Activated naive CD4-positive, alpha-beta T cell treated with anti-CD3 and anti-CD28 coated beads, Interleukin-2, amount 50 U/mL, for 16 hours (primary cell): ENCODE data around the gene TWIST1.

Experiments
- DNase-seq: peaks from one replicate; pipeline ENCODE4 v3.0.0-alpha.2; 2020

Gene TWIST1

DNA sequence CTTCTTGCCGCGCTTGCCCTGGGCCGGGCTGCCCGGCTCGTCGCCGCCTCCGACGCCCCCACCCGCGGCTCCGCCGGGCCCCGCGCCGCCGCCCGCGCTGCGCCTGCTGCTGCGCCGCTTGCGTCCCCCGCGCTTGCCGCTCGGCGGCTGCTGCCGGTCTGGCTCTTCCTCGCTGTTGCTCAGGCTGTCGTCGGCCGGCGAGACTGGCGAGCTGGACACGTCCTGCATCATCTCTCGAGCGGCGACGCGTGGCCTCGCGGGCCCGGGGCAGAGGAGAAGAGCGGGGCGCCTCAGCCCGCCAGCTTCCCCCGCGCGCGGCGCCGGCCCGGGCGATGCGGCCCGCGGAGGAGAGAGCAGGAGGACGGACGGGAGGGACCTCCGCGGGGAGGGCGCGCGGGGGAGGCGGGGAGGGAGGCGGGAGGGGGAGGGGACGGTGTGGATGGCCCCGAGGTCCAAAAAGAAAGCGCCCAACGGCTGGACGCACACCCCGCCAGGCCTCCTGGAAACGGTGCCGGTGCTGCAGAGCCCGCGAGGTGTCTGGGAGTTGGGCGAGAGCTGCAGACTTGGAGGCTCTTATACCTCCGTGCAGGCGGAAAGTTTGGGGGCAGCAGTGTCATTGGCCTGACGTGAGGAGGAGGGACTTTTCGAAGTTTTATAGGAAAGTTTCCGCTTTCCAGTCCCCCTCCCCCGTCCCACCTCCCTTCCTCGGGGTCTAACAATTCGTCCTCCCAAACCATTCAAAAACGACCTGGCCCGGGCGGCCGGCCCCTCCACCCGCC lies at the start of gene TWIST1:
TWIST1 (minus strand) TSS at position 546 of the 779 bp plus-strand sequence; CDS start at position 231, 315 bp downstream.
- no peak for DNase-seq

GRCh38 chr7:19161671-19162070 lies 44.2 kb upstream of the TWIST1 start:
- no peak for DNase-seq

DNA sequence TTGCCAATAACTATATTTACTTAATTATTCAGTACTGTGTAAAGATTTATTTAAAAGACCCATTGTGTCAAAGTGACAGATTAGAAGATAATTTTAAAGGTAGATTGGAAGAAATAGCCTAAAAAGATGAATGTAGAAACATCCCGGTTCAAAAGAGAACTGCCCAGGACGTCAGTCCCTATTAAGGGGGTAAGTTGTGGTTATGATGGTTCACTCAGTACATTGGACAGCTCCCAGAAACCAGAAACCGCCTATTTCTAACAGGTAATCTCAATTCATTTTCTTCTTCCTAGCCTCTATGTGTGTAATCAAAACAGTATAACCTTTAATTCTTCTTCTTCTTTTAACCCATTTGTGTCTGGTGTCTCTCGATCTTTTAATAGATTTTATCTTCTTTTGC lies 29.3 kb upstream of the TWIST1 start:
- no peak for DNase-seq

DNA sequence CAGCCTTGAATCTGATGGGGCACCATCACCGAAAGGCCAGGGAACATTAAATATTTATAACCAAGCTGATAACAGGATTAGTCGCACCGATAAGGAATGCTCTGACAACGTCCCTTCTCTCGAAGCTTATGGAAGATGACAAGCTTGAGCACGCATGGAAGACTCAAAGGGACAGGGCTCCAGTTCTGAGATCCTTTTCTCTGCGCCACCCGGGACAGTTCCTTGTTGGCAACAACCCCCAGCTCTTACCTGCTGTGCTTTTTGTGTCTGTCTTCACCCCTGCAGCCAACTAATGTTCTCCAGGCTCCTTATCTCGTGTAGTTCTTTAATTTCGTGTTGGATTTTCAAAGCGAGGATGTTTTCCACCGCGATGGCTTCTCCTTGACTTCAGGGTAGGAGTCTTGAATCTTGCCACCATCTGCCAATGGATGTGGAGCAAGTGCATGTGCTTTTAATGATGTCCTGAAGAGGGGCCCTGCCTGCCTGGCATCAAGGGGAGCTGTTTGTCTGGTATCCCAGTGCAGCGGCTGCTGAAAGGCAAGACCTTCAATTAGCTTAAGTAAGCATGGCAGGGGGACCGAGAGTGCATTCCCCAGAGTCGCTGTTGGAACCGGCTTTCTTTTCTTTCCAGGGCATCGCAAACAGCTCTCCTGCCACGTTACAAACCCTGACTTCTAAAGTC lies 28.1 kb upstream of the TWIST1 start:
- DNase-seq = no peak

DNA sequence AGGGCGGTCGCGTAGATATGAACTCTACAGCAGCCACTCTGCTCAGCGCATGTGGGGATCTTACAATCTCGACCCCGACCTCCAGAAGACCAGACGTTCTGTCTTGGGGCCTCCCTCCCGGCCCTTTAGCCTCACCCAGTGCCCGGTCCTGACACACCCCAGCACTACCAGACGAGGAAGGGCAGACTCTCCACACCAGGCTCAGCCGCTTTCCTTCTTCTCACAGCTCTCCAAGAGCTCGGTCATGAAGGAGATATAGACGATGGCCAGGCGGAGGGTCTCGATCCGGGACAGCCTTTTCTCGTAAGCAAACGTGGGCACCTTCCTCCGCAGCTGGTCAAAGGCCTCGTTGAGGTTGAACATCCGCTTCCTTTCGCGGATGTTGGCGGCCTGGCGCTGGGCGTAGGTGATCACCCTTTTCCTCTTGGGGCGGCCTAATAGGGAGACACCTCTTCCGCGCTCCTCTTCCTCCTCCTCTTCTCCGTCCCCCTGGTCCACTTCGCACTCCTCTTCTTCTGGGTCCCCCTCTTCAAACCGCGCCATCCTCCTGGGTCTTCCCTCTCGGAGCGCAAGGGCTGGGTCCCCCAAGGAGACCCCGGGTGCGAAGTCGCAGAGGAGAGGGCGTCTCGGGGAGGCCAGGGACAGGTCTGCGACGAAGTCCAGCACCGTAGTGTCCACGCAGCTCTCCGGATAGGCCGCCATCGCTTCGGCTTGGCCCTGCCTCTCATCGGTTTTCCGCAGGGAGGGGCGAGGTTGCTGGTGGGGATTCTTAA lies 27.4 kb upstream of the TWIST1 start, which contains the start of gene FERD3L:
FERD3L (minus strand) TSS at position 761 of the 773 bp plus-strand sequence; CDS start at position 702, 59 bp downstream.
- DNase-seq = no peak

GRCh38 chr7:19143881-19144574 lies 26.6 kb upstream of the TWIST1 start:
- DNase-seq = no peak

DNA sequence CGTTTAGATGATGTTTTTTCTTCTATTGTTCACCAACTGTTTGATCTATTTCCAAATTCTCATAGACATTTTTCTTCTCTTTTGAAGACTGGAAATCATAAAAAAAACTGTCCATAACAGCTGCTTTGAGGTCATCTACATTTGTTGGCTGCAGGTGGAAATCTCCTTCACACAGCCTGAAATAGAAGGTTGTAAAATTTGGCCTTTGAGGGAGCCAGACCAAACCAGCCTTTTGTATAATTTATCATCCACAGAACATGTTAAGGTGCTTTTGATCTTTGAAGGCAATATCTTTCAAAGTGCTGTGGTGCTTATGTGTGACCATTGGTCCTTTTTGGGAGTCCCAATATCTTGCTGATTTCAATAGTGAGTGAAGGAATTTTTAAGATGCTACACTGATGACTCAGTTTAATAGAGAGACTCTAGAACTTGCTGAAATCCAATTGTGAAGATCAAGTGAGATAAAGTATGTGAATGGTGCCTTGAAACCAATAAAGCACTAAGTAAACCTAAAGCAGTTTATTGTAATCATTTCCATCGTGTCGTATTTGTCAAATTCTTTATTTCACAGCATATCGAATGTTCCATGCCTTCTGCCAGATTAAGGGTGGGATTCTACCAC lies 22.4 kb upstream of the TWIST1 start:
- no peak for DNase-seq

DNA sequence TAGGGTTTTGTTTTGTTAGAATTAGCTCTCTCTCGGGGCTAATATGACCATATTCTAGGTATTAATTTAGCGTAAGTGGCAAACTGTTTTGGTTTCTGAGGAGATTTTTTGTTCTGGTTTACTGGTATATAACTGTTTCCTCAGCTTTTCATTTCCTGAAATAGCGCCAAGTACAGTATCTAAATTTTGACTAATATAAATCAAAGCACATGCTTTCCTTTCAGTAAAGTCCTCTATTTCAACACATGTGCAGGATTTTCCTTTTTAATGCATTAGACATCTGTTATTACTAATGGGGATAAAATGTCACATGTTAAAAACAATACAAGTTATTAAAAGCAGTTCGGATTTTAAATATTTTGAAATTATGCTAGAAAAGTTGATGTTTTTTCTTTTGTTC lies 16.4 kb upstream of the TWIST1 start:
- DNase-seq = no peak

GRCh38 chr7:19133390-19133789 lies 16.0 kb upstream of the TWIST1 start:
- no peak for DNase-seq

GRCh38 chr7:19128856-19129255 lies 11.4 kb upstream of the TWIST1 start:
- DNase-seq = no peak

DNA sequence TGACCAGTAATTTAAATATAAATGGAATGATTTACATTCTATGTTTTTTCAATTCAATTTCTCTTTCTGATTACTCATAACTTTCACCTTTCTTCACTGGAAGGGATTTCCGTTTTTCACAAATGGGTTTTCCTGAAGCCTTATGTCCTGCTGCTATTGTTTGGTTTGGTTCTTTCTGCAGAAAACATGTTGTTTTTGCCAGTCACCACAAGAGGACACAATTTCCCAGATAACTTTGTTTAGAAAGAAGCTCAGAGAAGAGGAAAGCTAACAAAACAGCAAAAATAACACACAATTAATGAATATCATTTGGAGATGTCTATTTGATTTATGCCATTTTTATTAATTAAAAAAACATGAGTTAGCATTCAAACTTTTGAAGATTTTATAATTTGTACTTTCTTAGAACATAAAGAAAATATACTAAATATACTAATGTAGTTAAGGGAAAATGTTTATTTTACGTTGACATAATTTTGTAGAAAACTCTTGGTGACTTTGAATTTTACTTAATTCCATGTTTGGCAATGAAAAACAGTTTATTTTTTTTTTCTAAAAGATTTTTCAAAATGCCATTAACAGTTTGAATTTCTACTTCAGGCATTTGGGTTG lies 4.6 kb upstream of the TWIST1 start:
- DNase-seq = no peak

GRCh38 chr7:19119870-19120486 lies 2.5 kb upstream of the TWIST1 start:
- no peak for DNase-seq

- no peak for DNase-seq
Measured at GRCh38 chr7:19119372-19119771, 1.9 kb upstream of the TWIST1 start.

GRCh38 chr7:19118636-19119371 lies 1.4 kb upstream of the TWIST1 start:
- no peak for DNase-seq

GRCh38 chr7:19117870-19118608 lies 603 bp upstream of the TWIST1 start:
- DNase-seq = no peak

DNA sequence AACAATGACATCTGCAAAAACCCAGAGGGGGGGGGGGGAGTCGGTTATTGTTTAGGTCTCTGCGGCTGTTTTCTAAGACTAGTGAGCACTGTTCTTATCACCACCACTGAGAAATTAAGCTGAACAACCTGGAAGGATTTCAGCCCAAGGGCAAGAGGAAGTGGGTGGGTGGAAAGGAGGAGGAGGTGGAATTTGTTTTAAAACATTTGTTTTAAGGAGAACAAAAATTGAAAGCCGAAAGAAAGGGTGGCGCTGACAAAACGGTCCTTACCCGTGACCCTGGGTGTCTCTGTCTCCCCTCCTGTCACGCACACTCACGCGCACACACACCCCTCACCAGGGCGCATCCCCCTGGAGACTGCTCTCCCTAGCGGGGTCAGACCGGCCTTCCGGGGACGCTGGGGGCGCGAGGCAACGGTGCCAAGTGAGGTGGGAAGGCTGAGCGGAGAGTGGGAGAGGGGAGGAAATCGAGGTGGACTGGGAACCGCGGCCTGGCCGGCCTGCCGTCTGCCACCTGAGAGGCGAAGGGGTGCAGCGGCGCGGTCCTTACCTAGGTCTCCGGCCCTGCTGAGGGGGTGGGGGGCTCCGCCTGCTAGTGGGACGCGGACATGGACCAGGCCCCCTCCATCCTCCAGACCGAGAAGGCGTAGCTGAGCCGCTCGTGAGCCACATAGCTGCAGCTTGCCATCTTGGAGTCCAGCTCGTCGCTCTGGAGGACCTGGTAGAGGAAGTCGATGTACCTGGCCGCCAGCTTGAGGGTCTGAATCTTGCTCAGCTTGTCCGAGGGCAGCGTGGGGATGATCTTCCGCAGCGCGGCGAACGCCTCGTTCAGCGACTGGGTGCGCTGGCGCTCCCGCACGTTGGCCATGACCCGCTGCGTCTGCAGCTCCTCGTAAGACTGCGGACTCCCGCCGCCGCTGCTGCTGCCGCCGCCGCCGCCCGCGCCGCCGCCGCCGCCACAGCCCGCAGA lies 1.0 kb downstream of the TWIST1 start:
- no peak for DNase-seq

- DNase-seq = no peak
Measured at GRCh38 chr7:19114551-19114855, 2.9 kb downstream of the TWIST1 start.

DNA sequence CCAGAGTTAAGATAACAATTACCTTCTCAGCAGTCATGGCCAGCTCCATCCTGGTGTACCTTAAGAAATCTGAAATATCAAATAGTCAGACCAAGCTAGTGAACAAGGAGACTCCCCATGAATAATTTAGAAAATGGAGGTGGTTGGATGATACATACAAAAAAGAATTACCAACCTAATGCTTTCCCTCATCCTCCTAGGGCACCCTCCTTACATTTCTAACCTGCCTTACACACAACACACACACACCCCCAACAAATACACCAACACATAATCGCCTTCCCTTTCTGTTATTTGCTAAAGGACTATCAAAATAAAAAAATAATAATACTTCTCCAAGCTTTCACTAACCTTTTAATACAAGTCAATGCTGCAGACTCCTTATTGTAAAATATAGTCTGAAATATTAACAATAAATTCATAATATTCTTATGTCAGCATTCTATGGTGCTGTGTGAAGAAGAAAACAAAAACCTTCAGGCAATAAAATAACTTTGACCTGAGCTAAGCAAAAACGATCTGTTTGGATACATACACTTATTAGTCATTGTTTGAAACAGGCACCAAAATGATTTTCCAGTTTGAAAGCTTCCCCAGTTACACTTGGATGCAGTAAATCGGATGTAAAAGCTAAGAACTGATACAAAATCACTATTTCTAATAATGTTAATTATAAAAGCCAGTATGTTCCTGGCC lies 3.4 kb downstream of the TWIST1 start:
- DNase-seq = no peak
